Fibroblast of lung (primary cell): ENCODE data around the gene TRAM2.

Source experiments
- EZH2 ChIP-seq: IDR thresholded peaks from 2 replicates; pipeline ENCODE4 v1.5.1; 2012; ENCODE audit warnings: low read length, control low read depth, mild to moderate bottlenecking; ENCODE audit errors: missing control alignments
- TF ChIP-seq, protein P1 (sequence below), 2 donors: IDR thresholded peaks in 1 of 2; conservative IDR thresholded peaks in 1 of 2; 1 replicate in 1 of 2; 2 replicates in 1 of 2; pipeline ENCODE4 v1.5.1; 2011 to 2012; ENCODE audit warnings: low read length in 2 of 2, control low read depth in 1 of 2, inconsistent platforms in 1 of 2, low read depth in 1 of 2, mild to moderate bottlenecking in 1 of 2

DNA sequence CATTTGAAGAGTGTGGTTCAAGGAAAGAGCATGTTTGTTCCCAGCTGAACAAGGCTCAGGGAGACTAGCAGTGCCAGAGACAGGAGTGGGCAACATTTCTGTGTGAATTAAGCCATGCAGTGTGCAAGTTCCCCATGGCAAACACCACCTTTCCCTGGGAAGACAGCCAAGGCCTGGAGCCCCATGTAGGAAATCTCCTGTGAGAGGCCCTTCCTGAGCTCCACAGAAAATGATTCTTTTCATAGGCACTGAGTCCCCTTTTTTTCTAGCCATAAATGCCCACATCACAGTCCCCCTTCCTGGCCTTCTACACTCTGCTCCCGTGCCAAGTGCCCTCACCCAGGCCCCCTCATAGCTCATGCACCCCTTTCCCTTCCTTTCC is 11.8 kb upstream of the TRAM2 start:
- TF ChIP-seq, protein P1, sequence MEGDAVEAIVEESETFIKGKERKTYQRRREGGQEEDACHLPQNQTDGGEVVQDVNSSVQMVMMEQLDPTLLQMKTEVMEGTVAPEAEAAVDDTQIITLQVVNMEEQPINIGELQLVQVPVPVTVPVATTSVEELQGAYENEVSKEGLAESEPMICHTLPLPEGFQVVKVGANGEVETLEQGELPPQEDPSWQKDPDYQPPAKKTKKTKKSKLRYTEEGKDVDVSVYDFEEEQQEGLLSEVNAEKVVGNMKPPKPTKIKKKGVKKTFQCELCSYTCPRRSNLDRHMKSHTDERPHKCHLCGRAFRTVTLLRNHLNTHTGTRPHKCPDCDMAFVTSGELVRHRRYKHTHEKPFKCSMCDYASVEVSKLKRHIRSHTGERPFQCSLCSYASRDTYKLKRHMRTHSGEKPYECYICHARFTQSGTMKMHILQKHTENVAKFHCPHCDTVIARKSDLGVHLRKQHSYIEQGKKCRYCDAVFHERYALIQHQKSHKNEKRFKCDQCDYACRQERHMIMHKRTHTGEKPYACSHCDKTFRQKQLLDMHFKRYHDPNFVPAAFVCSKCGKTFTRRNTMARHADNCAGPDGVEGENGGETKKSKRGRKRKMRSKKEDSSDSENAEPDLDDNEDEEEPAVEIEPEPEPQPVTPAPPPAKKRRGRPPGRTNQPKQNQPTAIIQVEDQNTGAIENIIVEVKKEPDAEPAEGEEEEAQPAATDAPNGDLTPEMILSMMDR (conservative IDR thresholded peaks at IDR 0.05 in 1 of 2, IDR thresholded peaks at IDR 0.05 in 1 of 2; ENCODE audit: low read depth in 1 of 2, low read length in 2 of 2), result no peak
- no peak for TF ChIP-seq EZH2
